ENCODE measurements around the gene ARID3A. TPM values are rescaled to one million over a fixed set of nuclear protein-coding genes. Genes with fewer than 3 reads are reported as not detected.

ARID3A gene
- total and polyA plus RNA-seq, 7 donors, result 2.3 to 6.7 (median 4.2) TPM

GRCh38 chr19:919199-920050 lies 6.4 kb upstream of the ARID3A start:
- H3K4me3 ChIP-seq, result peak overlapping the region; percentile 36
- DNase-seq, result no peak
- no peaks in the 10 kb centered on the region for H3K36me3 ChIP-seq (ENCODE audit: insufficient read depth in 1 of 2, low read depth in 1 of 2)
- H3K9me3 ChIP-seq, result no peaks in the 10 kb centered on the region
- TF ChIP-seq CTCF (IDR thresholded peaks at IDR 0.05), result no peak
- peaks cover 0 to 53% (median 18%) of the 10 kb centered on the region in 3 donors for H3K27me3 ChIP-seq (ENCODE audit: insufficient read depth in 3 of 3, low read length in 2 of 3)
- intact Hi-C loops (cut with DNase I), result loop anchor here (2.0 to 10.0 kb wide), 4 partner anchors 62 to 295 kb away; partner anchors contain the start of gene CFD (in 1 of the 2)
- peak in 2 of 4 donors; percentile 15 to 20 for ATAC-seq
- 2 to 3% (median 2%) methylated on average over 53 to 68 of the region's 68 CpGs for WGBS, 3 donors
- peaks cover 20% of the 10 kb centered on the region for H3K4me1 ChIP-seq
- H3K27ac ChIP-seq, result no peak overlapping the region

DNA sequence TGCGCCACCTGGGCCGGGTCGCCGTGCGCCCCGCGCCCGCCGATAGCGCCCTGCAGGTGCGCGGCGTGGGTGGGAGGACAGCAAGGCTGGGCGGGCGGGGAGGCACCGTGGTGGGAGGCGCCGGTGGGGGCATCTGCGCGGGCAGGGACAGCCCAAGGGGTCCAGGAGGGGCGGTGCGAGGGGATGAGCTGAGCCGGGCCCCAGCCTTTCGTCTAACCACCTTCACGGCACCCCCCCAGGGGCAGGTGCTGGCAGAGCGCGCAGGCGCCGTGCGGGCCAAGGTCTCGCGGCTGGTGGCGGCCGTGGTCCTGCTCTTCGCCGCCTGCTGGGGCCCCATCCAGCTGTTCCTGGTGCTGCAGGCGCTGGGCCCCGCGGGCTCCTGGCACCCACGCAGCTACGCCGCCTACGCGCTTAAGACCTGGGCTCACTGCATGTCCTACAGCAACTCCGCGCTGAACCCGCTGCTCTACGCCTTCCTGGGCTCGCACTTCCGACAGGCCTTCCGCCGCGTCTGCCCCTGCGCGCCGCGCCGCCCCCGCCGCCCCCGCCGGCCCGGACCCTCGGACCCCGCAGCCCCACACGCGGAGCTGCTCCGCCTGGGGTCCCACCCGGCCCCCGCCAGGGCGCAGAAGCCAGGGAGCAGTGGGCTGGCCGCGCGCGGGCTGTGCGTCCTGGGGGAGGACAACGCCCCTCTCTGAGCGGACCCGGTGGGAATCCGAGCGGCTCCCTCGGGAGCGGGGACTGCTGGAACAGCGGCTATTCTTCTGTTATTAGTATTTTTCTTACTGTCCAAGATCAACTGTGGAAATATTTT lies 5.6 kb upstream of the ARID3A start:
- no peak for DNase-seq
- intact Hi-C loops (cut with DNase I), result loop anchor here (2.0 to 10.0 kb wide), 3 partner anchors 63 to 295 kb away; no protein-coding TSS in a partner anchor

DNA sequence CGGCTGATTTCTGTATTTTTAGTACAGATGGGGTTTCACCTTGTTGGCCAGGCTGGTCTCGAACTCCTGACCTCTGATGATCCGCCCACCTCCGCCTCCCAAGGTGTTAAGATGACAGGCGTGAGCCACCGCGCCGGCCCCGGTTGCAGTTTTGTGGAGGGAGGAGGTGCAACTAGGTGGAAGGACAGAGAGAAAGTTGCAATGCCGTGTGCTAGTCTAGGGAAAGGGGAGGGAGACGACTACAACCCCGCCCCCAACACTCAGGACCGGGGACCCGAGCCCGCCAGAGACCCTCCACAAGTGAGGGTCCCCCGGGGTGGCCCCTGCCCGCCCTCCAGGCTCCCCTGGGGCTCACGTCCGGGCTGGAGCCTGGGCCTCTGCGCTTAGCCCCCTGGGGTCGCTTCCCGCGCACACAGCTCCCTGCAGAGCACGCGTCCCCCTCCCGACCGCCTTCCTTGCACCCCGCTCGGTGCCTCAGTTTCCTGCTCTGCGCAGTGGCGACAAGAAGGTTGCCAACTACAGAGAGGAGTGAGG lies 1.2 kb upstream of the ARID3A start:
- peak overlapping the region; percentile 94 for H3K4me3 ChIP-seq
- 13 to 17% (median 16%) methylated on average over 23 to 31 of the region's 31 CpGs for WGBS, 3 donors
- no peak for TF ChIP-seq CTCF (IDR thresholded peaks at IDR 0.05)
- H3K36me3 ChIP-seq (ENCODE audit: insufficient read depth in 1 of 2, low read depth in 1 of 2), result no peaks in the 10 kb centered on the region
- ATAC-seq (no peak), DNase-seq (no peak)
- intact Hi-C loops (cut with DNase I), result loop anchor here in 1 of 2 donors (5.0 to 10.0 kb wide), 2 partner anchors 157 to 290 kb away; no protein-coding TSS in a partner anchor
- H3K4me1 ChIP-seq, result peaks cover 4% of the 10 kb centered on the region
- H3K27me3 ChIP-seq (ENCODE audit: insufficient read depth in 3 of 3, low read length in 2 of 3), result peaks cover 0 to 19% (median 2%) of the 10 kb centered on the region in 3 donors
- H3K27ac ChIP-seq, result no peak overlapping the region
- H3K9me3 ChIP-seq, result no peaks in the 10 kb centered on the region

More for the DNA sequence above, 5.6 kb upstream of the ARID3A start:
- Histone ChIP-seq H3K27ac (no peak overlapping the region), H3K4me1 (peaks cover 20% of the 10 kb centered on the region), H3K4me3 (peak overlapping the region; percentile 36), H3K27me3 (ENCODE audit: insufficient read depth in 3 of 3, low read length in 2 of 3) (peaks cover 0 to 53% (median 18%) of the 10 kb centered on the region in 3 donors), H3K9me3 (no peaks in the 10 kb centered on the region), H3K36me3 (ENCODE audit: insufficient read depth in 1 of 2, low read depth in 1 of 2) (no peaks in the 10 kb centered on the region)
- no peak for TF ChIP-seq CTCF (IDR thresholded peaks at IDR 0.05)
- ATAC-seq, result no peak
- WGBS, 3 donors, result 0 to 2% (median 1%) methylated on average over 47 to 84 of the region's 84 CpGs

DNA sequence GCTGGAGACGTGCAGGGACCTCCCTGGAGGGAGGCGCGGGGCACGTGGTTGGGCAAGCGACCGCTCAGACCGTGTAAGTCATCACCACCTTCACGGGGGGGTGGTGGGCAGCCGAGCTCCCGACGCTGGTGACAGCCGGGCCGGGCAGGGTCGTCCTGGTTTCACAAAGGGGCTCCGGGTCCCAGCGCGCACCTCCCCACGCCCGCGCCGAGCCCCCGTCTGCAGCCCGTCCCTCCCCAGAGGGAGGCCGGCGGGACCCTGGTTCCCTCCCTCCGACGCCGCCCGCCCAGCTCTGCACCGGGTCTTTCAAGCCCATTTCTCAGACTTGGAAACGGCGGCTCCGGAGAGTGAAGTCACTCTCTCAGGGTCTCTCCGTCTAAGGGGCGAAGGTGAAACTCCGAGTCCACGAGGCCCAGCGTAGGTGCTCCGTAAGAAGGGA lies 729 bp upstream of the ARID3A start:
- H3K4me3 ChIP-seq, result peak overlapping the region; percentile 94
- WGBS, 3 donors, result 0 to 1% (median 0%) methylated on average over 12 to 39 of the region's 39 CpGs
- TF ChIP-seq CTCF (IDR thresholded peaks at IDR 0.05), result no peak
- DNase-seq, result peak in 1 of 2 donors; percentile 70
- H3K27me3 ChIP-seq (ENCODE audit: insufficient read depth in 3 of 3, low read length in 2 of 3), result peaks cover 0 to 14% (median 2%) of the 10 kb centered on the region in 3 donors
- H3K9me3 ChIP-seq, result no peaks in the 10 kb centered on the region
- intact Hi-C loops (cut with DNase I), result loop anchor here in 1 of 2 donors (10.0 kb wide), 1 partner anchor 290 kb away; no protein-coding TSS in a partner anchor
- peak overlapping the region; percentile 74 for H3K27ac ChIP-seq
- ATAC-seq, result peak; percentile 54 to 70 (median 61)
- no peaks in the 10 kb centered on the region for H3K36me3 ChIP-seq (ENCODE audit: insufficient read depth in 1 of 2, low read depth in 1 of 2)
- H3K4me1 ChIP-seq, result peaks cover 2% of the 10 kb centered on the region
